Activated CD8-positive, alpha-beta T cell treated with anti-CD3 and anti-CD28 coated beads for 36 hours (primary cell): ENCODE results near the gene SIAE. TPM values are rescaled to one million over a fixed set of nuclear protein-coding genes. Genes with fewer than 3 reads are reported as not detected.

Source experiments
- ATAC-seq: fragments of 200-7000 bp; cut with Tn5 transposase; one replicate; pipeline ENCODE4 v1.10.0; 2021; ENCODE audit warnings: mild to moderate bottlenecking, moderate library complexity
- CTCF ChIA-PET: fragments of 350-600 bp; sonication (Branson Sonifier 250); formaldehyde crosslinking; loops from one replicate; lab custom pipeline; 2021; ENCODE audit warnings: antibody characterized with exemption; lab: Charles Lee
- POLR2A ChIA-PET: fragments of 350-600 bp; sonication (Branson Sonifier 250); formaldehyde crosslinking; loops from one replicate; lab custom pipeline; 2021; ENCODE audit warnings: antibody characterized with exemption; lab: Charles Lee
- DNase-seq: peaks from one replicate; pipeline ENCODE4 v3.0.0-alpha.2; 2020
- H3K27ac Mint-ChIP-seq: one replicate; pipeline ENCODE4 v1.8.0; 2021; ENCODE audit warnings: mild to moderate bottlenecking, mixed read lengths
- H3K27me3 Mint-ChIP-seq: one replicate; pipeline ENCODE4 v1.8.0; 2021; ENCODE audit warnings: mixed read lengths
- H3K36me3 Mint-ChIP-seq: one replicate; pipeline ENCODE4 v1.8.0; 2021; ENCODE audit warnings: low read depth, mixed read lengths
- H3K4me1 Mint-ChIP-seq: one replicate; pipeline ENCODE4 v1.8.0; 2021; ENCODE audit warnings: low read depth, mixed read lengths
- H3K4me3 Mint-ChIP-seq: one replicate; pipeline ENCODE4 v1.8.0; 2021; ENCODE audit warnings: mild to moderate bottlenecking, moderate library complexity, mixed read lengths
- H3K9me3 Mint-ChIP-seq: one replicate; pipeline ENCODE4 v1.8.0; 2021; ENCODE audit warnings: mixed read lengths
- CTCF ChIP-seq: fragments of 200-600 bp; IDR thresholded peaks from one replicate; pipeline ENCODE4 v1.8.0; 2022; ENCODE audit warnings: antibody characterized with exemption, mild to moderate bottlenecking
- intact Hi-C: fragments of 100-400 bp; cut with micrococcal nuclease; formaldehyde crosslinking; loops from one replicate; pipeline ENCODE4 v1.10.0; 2022
- total RNA-seq, 2 experiments: library from RNA; stranded (reverse); gene quantifications; one replicate each; pipeline ENCODE4 v1.2.3, GENCODE V29; 2021

SIAE gene
- total RNA-seq, 2 experiments from 2014 or later: 5.0 to 6.2 TPM

GRCh38 chr11:124670732-124671131 is 2.8 kb downstream of the SIAE start:
- H3K9me3 Mint-ChIP-seq: no peaks in the 10 kb centered on the region
- peaks cover 30% of the 10 kb centered on the region for H3K4me1 Mint-ChIP-seq
- no peaks in the 10 kb centered on the region for H3K27me3 Mint-ChIP-seq
- peak overlapping the region; percentile 10 for H3K27ac Mint-ChIP-seq
- TF ChIP-seq CTCF: no peak
- ChIA-PET POLR2A (interaction anchor here (1.1 to 1.4 kb wide), 3 partner anchors 52 to 128 kb away, joined by 3 to 4 read pairs (median 3); no protein-coding TSS in a partner anchor), CTCF (interaction anchor here (0.9 to 4.3 kb wide), 19 partner anchors 26 to 283 kb away, joined by 3 to 92 read pairs (median 15); partner anchors contain the start of genes ESAM, MSANTD2 and ROBO3)
- ATAC-seq (peak; percentile 11), DNase-seq (peak; percentile 61)
- intact Hi-C loops: loop anchor here (5.0 kb wide), 1 partner anchor 77 kb away; no protein-coding TSS in a partner anchor
- H3K36me3 Mint-ChIP-seq: peaks cover 2% of the 10 kb centered on the region
- H3K4me3 Mint-ChIP-seq: no peak overlapping the region

GRCh38 chr11:124669193-124669592 is 4.3 kb downstream of the SIAE start:
- Mint-ChIP-seq H3K9me3 (no peaks in the 10 kb centered on the region), H3K27ac (no peak overlapping the region), H3K27me3 (no peaks in the 10 kb centered on the region), H3K4me1 (peaks cover 22% of the 10 kb centered on the region), H3K36me3 (peaks cover 4% of the 10 kb centered on the region), H3K4me3 (no peak overlapping the region)
- intact Hi-C loops: loop anchor here (1.0 kb wide), 2 partner anchors 94 to 168 kb away; no protein-coding TSS in a partner anchor
- POLR2A ChIA-PET: interaction anchor here (1.3 kb wide), 1 partner anchor 168 kb away, joined by 3 read pairs; no protein-coding TSS in a partner anchor
- CTCF ChIA-PET: interaction anchor here (0.6 to 4.3 kb wide), 39 partner anchors 9 to 291 kb away, joined by 3 to 92 read pairs (median 5); partner anchors contain the start of genes ESAM, MSANTD2, ROBO3 and TBRG1
- peak; percentile 85 for TF ChIP-seq CTCF
- DNase-seq (peak; percentile 50), ATAC-seq (peak; percentile 18)

GRCh38 chr11:124667601-124668000 is 5.9 kb downstream of the SIAE start:
- DNase-seq (no peak), ATAC-seq (no peak)
- H3K27me3 Mint-ChIP-seq: no peaks in the 10 kb centered on the region
- H3K36me3 Mint-ChIP-seq: peaks cover 4% of the 10 kb centered on the region
- peaks cover 15% of the 10 kb centered on the region for H3K4me1 Mint-ChIP-seq
- CTCF ChIA-PET: interaction anchor here (1.2 to 4.3 kb wide), 4 partner anchors 18 to 132 kb away, joined by 3 to 43 read pairs (median 4); partner anchors contain the start of gene MSANTD2
- POLR2A ChIA-PET: no interaction called here
- no peak overlapping the region for H3K27ac Mint-ChIP-seq
- intact Hi-C loops: no loop called here
- TF ChIP-seq CTCF: no peak
- H3K9me3 Mint-ChIP-seq: no peaks in the 10 kb centered on the region
- H3K4me3 Mint-ChIP-seq: no peak overlapping the region

- Mint-ChIP-seq H3K36me3 (peaks cover 4% of the 10 kb centered on the region), H3K4me1 (no peaks in the 10 kb centered on the region), H3K27me3 (no peaks in the 10 kb centered on the region), H3K27ac (no peak overlapping the region), H3K4me3 (no peak overlapping the region), H3K9me3 (no peaks in the 10 kb centered on the region)
- TF ChIP-seq CTCF: no peak
- POLR2A ChIA-PET: no interaction called here
- CTCF ChIA-PET: interaction anchor here (0.9 to 2.0 kb wide), 5 partner anchors 11 to 173 kb away, joined by 3 to 13 read pairs (median 5); no protein-coding TSS in a partner anchor
- DNase-seq (no peak), ATAC-seq (no peak)
- intact Hi-C loops: no loop called here
Observed at GRCh38 chr11:124663861-124664260, 9.7 kb downstream of the SIAE start.

- no peak for DNase-seq
- ChIA-PET CTCF (interaction anchor here (0.9 to 2.3 kb wide), 4 partner anchors 101 to 176 kb away, joined by 3 to 13 read pairs (median 6); no protein-coding TSS in a partner anchor), POLR2A (no interaction called here)
- Mint-ChIP-seq H3K36me3 (peaks cover 4% of the 10 kb centered on the region), H3K27ac (no peak overlapping the region), H3K4me1 (no peaks in the 10 kb centered on the region), H3K27me3 (no peaks in the 10 kb centered on the region), H3K4me3 (no peak overlapping the region), H3K9me3 (no peaks in the 10 kb centered on the region)
- TF ChIP-seq CTCF: no peak
- no peak for ATAC-seq
- intact Hi-C loops: no loop called here
Observed at GRCh38 chr11:124662106-124662505, 11.4 kb downstream of the SIAE start.
